Measurements from ENCODE around the gene LRRK1.

Gene LRRK1

DNA sequence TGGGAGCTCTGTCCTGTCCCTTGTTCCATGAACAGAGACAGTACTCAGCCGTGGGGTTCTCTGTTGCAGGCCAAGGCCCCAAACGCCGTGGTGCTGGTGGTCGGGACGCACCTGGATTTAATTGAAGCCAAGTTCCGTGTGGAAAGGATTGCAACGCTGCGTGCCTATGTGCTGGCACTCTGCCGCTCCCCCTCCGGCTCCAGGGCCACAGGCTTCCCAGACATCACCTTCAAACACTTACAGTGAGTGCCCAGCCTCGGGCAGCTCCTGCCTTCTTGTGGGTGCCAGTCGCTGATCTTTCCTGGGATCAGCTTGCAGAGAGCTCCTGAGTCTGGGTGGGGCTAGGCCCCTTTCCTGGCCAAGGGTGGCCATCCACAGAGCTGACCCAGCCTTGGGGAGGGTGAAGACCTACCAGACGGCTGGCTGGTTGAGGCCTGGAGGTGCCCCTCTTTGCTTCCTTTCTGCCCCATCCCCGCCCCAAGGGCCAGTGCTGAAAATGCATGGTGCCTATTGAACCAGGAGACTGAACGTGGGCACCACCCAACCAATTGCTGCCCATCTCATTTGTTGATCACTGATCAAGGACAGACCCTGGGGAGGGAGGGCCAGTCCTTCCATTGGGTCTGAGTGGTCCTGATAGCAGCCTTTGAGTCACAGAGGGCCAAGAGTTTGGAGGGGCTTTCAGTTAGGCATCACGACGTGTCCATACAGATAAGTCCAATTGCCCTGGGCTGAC is 106.9 kb downstream of the LRRK1 start:
- Histone ChIP-seq H3K36me3 (ENCODE audit: control insufficient read depth in 2 of 2, insufficient read depth in 2 of 2, low read length in 2 of 2) (peaks cover 0 to 2% of the 10 kb centered on the region in 2 donors), H3K9me3 (ENCODE audit: control insufficient read depth in 2 of 2, low read length in 2 of 2) (no peaks in the 10 kb centered on the region), H3K9ac (ENCODE audit: low read length in 2 of 2) (no peak overlapping the region), H3K27me3 (ENCODE audit: control insufficient read depth in 1 of 2, insufficient read depth in 2 of 2, low read length in 2 of 2) (no peaks in the 10 kb centered on the region), H3K27ac (ENCODE audit: low read length) (no peak overlapping the region), H3K4me3 (ENCODE audit: low read length in 2 of 2) (no peak overlapping the region), H3K4me1 (ENCODE audit: control insufficient read depth, insufficient read depth, low read length) (peaks cover 5% of the 10 kb centered on the region)

- peaks cover 5% of the 10 kb centered on the region for H3K4me1 ChIP-seq (ENCODE audit: control insufficient read depth, insufficient read depth, low read length)
- no peak overlapping the region for H3K4me3 ChIP-seq (ENCODE audit: low read length in 2 of 2)
- H3K9ac ChIP-seq (ENCODE audit: low read length in 2 of 2) = no peak overlapping the region
- H3K27me3 ChIP-seq (ENCODE audit: control insufficient read depth in 1 of 2, insufficient read depth in 2 of 2, low read length in 2 of 2) = no peaks in the 10 kb centered on the region
- H3K27ac ChIP-seq (ENCODE audit: low read length) = no peak overlapping the region
- no peaks in the 10 kb centered on the region for H3K9me3 ChIP-seq (ENCODE audit: control insufficient read depth in 2 of 2, low read length in 2 of 2)
- H3K36me3 ChIP-seq (ENCODE audit: control insufficient read depth in 2 of 2, insufficient read depth in 2 of 2, low read length in 2 of 2) = peaks cover 0 to 2% of the 10 kb centered on the region in 2 donors
Measured at GRCh38 chr15:101026656-101027272, 107.6 kb downstream of the LRRK1 start.

DNA sequence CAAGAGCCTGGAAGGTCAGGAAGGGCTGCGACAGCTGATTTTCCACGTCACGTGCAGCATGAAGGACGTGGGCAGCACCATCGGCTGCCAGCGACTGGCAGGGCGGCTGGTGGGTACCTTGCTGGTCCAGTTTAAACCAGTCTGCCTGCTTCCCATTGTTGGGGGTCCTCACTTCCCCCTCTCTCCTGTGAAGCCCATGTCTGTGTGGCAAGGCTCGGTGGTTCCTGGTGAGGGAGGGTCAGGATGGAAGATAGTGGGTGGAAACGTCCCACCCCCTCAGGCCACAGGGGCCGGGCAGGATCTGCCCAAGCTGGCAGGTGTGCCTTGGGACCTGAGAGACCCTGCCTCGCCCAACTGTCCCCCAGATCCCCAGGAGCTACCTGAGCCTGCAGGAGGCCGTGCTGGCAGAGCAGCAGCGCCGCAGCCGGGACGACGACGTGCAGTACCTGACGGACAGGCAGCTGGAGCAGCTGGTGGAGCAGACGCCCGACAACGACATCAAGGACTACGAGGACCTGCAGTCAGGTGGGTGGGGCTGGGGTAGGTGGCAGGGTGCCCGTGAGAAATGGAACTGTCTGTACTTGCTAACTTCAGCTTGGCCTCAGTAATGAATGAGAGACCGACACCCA is 108.2 kb downstream of the LRRK1 start:
- H3K27ac ChIP-seq (ENCODE audit: low read length) = no peak overlapping the region
- H3K9me3 ChIP-seq (ENCODE audit: control insufficient read depth in 2 of 2, low read length in 2 of 2) = no peaks in the 10 kb centered on the region
- H3K36me3 ChIP-seq (ENCODE audit: control insufficient read depth in 2 of 2, insufficient read depth in 2 of 2, low read length in 2 of 2) = peaks cover 0 to 2% of the 10 kb centered on the region in 2 donors
- peaks cover 5% of the 10 kb centered on the region for H3K4me1 ChIP-seq (ENCODE audit: control insufficient read depth, insufficient read depth, low read length)
- H3K4me3 ChIP-seq (ENCODE audit: low read length in 2 of 2) = no peak overlapping the region
- no peak overlapping the region for H3K9ac ChIP-seq (ENCODE audit: low read length in 2 of 2)
- H3K27me3 ChIP-seq (ENCODE audit: control insufficient read depth in 1 of 2, insufficient read depth in 2 of 2, low read length in 2 of 2) = no peaks in the 10 kb centered on the region

- no peak overlapping the region for H3K9ac ChIP-seq (ENCODE audit: low read length in 2 of 2)
- no peak overlapping the region for H3K4me3 ChIP-seq (ENCODE audit: low read length in 2 of 2)
- peaks cover 0 to 2% of the 10 kb centered on the region in 2 donors for H3K36me3 ChIP-seq (ENCODE audit: control insufficient read depth in 2 of 2, insufficient read depth in 2 of 2, low read length in 2 of 2)
- H3K9me3 ChIP-seq (ENCODE audit: control insufficient read depth in 2 of 2, low read length in 2 of 2) = no peaks in the 10 kb centered on the region
- H3K27ac ChIP-seq (ENCODE audit: low read length) = no peak overlapping the region
- H3K27me3 ChIP-seq (ENCODE audit: control insufficient read depth in 1 of 2, insufficient read depth in 2 of 2, low read length in 2 of 2) = no peaks in the 10 kb centered on the region
- H3K4me1 ChIP-seq (ENCODE audit: control insufficient read depth, insufficient read depth, low read length) = peaks cover 4% of the 10 kb centered on the region
Measured at GRCh38 chr15:101027920-101028319, 108.8 kb downstream of the LRRK1 start.

DNA sequence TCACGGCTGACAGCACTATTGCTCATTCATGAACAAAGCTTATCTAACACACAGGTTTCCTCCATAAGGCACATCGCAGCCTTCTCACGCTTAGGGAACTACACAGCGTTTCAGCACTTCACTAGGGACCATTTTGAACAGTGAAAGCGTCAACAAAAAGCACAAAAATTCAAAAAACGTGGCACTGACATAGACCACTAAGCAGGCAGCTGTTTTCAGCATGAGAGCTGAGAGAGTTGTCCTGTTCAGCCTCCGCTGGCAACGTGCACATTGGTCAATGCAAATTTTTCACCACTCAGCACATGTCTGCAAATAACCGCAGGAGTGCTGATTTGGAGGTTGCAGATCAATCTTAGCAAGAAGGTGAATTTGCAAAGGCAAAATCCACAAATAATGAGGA is 109.2 kb downstream of the LRRK1 start:
- H3K4me3 ChIP-seq (ENCODE audit: low read length in 2 of 2) = no peak overlapping the region
- no peak overlapping the region for H3K27ac ChIP-seq (ENCODE audit: low read length)

DNA sequence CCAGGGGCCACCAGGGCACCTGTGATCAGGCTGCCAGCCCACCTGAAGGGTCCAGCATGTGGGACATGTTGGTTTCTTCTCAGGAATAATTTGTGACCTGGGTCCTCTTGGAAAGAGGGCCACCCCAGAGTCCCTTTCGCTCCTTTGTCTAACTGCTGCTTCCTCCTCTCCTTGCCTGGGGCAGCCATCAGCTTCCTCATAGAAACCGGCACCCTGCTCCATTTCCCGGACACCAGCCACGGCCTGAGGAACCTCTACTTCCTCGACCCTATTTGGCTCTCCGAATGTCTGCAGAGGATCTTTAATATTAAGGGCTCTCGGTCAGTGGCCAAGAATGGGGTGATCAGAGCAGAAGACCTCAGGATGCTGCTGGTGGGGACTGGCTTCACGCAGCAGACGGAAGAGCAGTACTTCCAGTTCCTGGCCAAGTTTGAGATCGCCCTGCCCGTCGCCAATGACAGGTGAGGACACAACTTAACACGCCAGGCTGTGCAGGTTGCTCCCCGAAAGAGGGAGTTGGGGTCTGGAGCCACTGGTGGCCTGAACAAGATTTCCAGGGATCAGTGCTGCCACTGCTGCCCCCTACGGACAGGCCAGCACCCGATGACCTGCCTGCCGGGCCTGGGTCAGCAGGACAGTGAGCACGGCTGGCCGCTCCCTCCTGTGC is 109.7 kb downstream of the LRRK1 start:
- H3K36me3 ChIP-seq (ENCODE audit: control insufficient read depth in 2 of 2, insufficient read depth in 2 of 2, low read length in 2 of 2) = peaks cover 0 to 2% of the 10 kb centered on the region in 2 donors
- H3K27ac ChIP-seq (ENCODE audit: low read length) = no peak overlapping the region
- no peaks in the 10 kb centered on the region for H3K4me1 ChIP-seq (ENCODE audit: control insufficient read depth, insufficient read depth, low read length)
- H3K9me3 ChIP-seq (ENCODE audit: control insufficient read depth in 2 of 2, low read length in 2 of 2) = no peaks in the 10 kb centered on the region
- H3K4me3 ChIP-seq (ENCODE audit: low read length in 2 of 2) = no peak overlapping the region
- no peak overlapping the region for H3K9ac ChIP-seq (ENCODE audit: low read length in 2 of 2)
- H3K27me3 ChIP-seq (ENCODE audit: control insufficient read depth in 1 of 2, insufficient read depth in 2 of 2, low read length in 2 of 2) = no peaks in the 10 kb centered on the region

More for the DNA sequence above, 109.2 kb downstream of the LRRK1 start:
- no peaks in the 10 kb centered on the region for H3K27me3 ChIP-seq (ENCODE audit: control insufficient read depth in 1 of 2, insufficient read depth in 2 of 2, low read length in 2 of 2)
- H3K9me3 ChIP-seq (ENCODE audit: control insufficient read depth in 2 of 2, low read length in 2 of 2) = no peaks in the 10 kb centered on the region
- peaks cover 0 to 2% of the 10 kb centered on the region in 2 donors for H3K36me3 ChIP-seq (ENCODE audit: control insufficient read depth in 2 of 2, insufficient read depth in 2 of 2, low read length in 2 of 2)
- H3K4me1 ChIP-seq (ENCODE audit: control insufficient read depth, insufficient read depth, low read length) = peaks cover 2% of the 10 kb centered on the region
- H3K9ac ChIP-seq (ENCODE audit: low read length in 2 of 2) = no peak overlapping the region

DNA sequence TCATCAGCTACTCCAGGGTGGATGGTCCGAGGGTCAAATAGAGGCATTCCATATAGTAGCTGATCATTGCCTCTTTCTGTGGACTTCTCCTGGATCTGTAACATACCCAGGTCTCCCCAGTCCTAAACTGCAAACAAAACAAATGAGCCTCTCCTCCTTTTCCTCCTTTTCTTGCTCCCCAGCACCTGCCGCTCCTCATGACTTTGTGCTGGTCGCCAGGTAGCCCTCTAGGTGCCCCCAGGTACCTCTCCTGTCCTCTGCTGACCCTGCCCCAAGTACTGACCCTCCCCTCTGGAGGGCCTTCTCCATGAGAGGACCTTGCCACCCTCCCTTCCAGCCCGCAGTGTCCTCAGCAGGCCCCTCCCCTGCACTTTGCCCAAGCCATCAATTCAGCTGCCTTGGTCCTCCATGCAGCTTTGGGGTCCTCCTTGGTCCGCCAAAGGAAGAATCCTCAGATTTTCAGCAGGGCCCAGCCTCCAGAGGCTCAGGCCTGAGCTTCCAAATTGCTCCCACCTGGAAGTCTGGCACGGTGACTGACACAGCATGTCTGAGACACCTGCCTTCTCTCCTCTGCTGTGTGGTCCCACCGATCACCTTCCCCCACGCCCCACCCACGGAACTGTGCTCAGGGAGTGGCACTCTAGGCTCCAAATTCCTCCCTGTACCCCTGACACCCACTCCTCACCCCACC is 111.0 kb downstream of the LRRK1 start:
- H3K4me3 ChIP-seq (ENCODE audit: low read length in 2 of 2) = no peak overlapping the region
- no peak overlapping the region for H3K27ac ChIP-seq (ENCODE audit: low read length)
- H3K36me3 ChIP-seq (ENCODE audit: control insufficient read depth in 2 of 2, insufficient read depth in 2 of 2, low read length in 2 of 2) = peaks cover 0 to 2% of the 10 kb centered on the region in 2 donors
- no peaks in the 10 kb centered on the region for H3K27me3 ChIP-seq (ENCODE audit: control insufficient read depth in 1 of 2, insufficient read depth in 2 of 2, low read length in 2 of 2)
- peaks cover 0 to 3% of the 10 kb centered on the region in 2 donors for H3K9me3 ChIP-seq (ENCODE audit: control insufficient read depth in 2 of 2, low read length in 2 of 2)
- H3K9ac ChIP-seq (ENCODE audit: low read length in 2 of 2) = no peak overlapping the region
- no peaks in the 10 kb centered on the region for H3K4me1 ChIP-seq (ENCODE audit: control insufficient read depth, insufficient read depth, low read length)

GRCh38 chr15:101031213-101031612 is 112.1 kb downstream of the LRRK1 start:
- H3K27me3 ChIP-seq (ENCODE audit: control insufficient read depth in 1 of 2, insufficient read depth in 2 of 2, low read length in 2 of 2) = no peaks in the 10 kb centered on the region
- no peak overlapping the region for H3K4me3 ChIP-seq (ENCODE audit: low read length in 2 of 2)
- H3K36me3 ChIP-seq (ENCODE audit: control insufficient read depth in 2 of 2, insufficient read depth in 2 of 2, low read length in 2 of 2) = peaks cover 0 to 2% of the 10 kb centered on the region in 2 donors
- H3K27ac ChIP-seq (ENCODE audit: low read length) = no peak overlapping the region
- H3K4me1 ChIP-seq (ENCODE audit: control insufficient read depth, insufficient read depth, low read length) = no peaks in the 10 kb centered on the region
- peaks cover 0 to 3% of the 10 kb centered on the region in 2 donors for H3K9me3 ChIP-seq (ENCODE audit: control insufficient read depth in 2 of 2, low read length in 2 of 2)
- H3K9ac ChIP-seq (ENCODE audit: low read length in 2 of 2) = no peak overlapping the region

GRCh38 chr15:101033801-101034200 is 114.6 kb downstream of the LRRK1 start:
- Histone ChIP-seq H3K36me3 (ENCODE audit: control insufficient read depth in 2 of 2, insufficient read depth in 2 of 2, low read length in 2 of 2) (no peaks in the 10 kb centered on the region), H3K9ac (ENCODE audit: low read length in 2 of 2) (no peak overlapping the region), H3K27ac (ENCODE audit: low read length) (no peak overlapping the region), H3K9me3 (ENCODE audit: control insufficient read depth in 2 of 2, low read length in 2 of 2) (peaks cover 0 to 10% of the 10 kb centered on the region in 2 donors), H3K4me1 (ENCODE audit: control insufficient read depth, insufficient read depth, low read length) (no peaks in the 10 kb centered on the region), H3K27me3 (ENCODE audit: control insufficient read depth in 1 of 2, insufficient read depth in 2 of 2, low read length in 2 of 2) (no peaks in the 10 kb centered on the region), H3K4me3 (ENCODE audit: low read length in 2 of 2) (no peak overlapping the region)

DNA sequence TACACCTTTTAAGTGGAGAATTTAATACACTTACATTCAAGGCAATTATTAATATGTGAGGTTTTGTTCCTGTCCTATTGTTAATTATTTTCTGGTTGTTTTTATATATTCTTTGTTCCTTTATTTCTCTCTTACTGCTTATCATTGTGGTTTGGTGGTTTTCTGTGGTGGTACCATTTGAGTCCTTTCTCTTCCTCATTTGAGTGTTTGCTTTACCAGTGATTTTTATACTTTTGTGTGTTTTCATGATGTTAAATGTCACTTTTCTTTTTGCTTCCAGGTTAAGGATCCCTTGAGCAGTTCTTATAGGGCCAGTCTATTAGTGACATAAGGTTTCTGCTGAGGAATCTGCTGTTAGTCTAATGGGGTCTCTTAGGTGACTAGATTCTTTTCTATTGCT is 116.5 kb downstream of the LRRK1 start:
- H3K36me3 ChIP-seq (ENCODE audit: control insufficient read depth in 2 of 2, insufficient read depth in 2 of 2, low read length in 2 of 2) = no peaks in the 10 kb centered on the region
- no peak overlapping the region for H3K27ac ChIP-seq (ENCODE audit: low read length)
- no peaks in the 10 kb centered on the region for H3K27me3 ChIP-seq (ENCODE audit: control insufficient read depth in 1 of 2, insufficient read depth in 2 of 2, low read length in 2 of 2)
- H3K4me1 ChIP-seq (ENCODE audit: control insufficient read depth, insufficient read depth, low read length) = no peaks in the 10 kb centered on the region
- peaks cover 0 to 10% of the 10 kb centered on the region in 2 donors for H3K9me3 ChIP-seq (ENCODE audit: control insufficient read depth in 2 of 2, low read length in 2 of 2)
- no peak overlapping the region for H3K9ac ChIP-seq (ENCODE audit: low read length in 2 of 2)
- no peak overlapping the region for H3K4me3 ChIP-seq (ENCODE audit: low read length in 2 of 2)

Data from stomach smooth muscle (tissue), 2 donors.